Measurements from ENCODE around the gene XRN1.

DNA sequence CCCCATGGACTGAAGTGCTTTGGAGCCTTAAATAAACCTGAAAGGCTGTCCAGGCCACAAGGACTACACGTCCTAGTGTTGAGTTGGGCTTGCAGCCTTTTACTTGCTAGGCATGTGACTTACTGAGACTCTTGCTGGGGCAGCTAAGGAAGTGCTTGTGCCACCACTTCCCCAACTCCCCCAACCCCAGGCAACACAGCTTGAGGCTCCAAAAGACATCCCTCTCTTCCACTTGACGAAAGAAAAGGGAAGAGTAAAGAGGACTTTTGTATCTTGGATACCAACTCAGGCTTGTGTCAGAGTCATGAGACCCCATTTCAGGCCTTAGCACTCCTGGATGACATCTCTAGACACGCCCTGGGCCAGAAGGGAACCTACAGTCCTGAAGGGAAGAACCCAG is 109.8 kb downstream of the XRN1 start:
- TF ChIP-seq, protein P1, sequence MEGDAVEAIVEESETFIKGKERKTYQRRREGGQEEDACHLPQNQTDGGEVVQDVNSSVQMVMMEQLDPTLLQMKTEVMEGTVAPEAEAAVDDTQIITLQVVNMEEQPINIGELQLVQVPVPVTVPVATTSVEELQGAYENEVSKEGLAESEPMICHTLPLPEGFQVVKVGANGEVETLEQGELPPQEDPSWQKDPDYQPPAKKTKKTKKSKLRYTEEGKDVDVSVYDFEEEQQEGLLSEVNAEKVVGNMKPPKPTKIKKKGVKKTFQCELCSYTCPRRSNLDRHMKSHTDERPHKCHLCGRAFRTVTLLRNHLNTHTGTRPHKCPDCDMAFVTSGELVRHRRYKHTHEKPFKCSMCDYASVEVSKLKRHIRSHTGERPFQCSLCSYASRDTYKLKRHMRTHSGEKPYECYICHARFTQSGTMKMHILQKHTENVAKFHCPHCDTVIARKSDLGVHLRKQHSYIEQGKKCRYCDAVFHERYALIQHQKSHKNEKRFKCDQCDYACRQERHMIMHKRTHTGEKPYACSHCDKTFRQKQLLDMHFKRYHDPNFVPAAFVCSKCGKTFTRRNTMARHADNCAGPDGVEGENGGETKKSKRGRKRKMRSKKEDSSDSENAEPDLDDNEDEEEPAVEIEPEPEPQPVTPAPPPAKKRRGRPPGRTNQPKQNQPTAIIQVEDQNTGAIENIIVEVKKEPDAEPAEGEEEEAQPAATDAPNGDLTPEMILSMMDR (conservative IDR thresholded peaks at IDR 0.05; ENCODE audit: low read depth, low read length), result no peak
- no peak for TF ChIP-seq EZH2 (IDR thresholded peaks at IDR 0.05; ENCODE audit: low read length, unreplicated experiment)

All from PC-3 (cell line).